Measurements from ENCODE around the gene NCR3LG1. TPM values are rescaled to one million over a fixed set of nuclear protein-coding genes. Genes with fewer than 3 reads are reported as not detected.

Gene NCR3LG1
- total and polyA plus RNA-seq, 2 donors (not counting 1 experiment from before 2014, with no cell fraction given) = 0.12 to 0.64 TPM

DNA sequence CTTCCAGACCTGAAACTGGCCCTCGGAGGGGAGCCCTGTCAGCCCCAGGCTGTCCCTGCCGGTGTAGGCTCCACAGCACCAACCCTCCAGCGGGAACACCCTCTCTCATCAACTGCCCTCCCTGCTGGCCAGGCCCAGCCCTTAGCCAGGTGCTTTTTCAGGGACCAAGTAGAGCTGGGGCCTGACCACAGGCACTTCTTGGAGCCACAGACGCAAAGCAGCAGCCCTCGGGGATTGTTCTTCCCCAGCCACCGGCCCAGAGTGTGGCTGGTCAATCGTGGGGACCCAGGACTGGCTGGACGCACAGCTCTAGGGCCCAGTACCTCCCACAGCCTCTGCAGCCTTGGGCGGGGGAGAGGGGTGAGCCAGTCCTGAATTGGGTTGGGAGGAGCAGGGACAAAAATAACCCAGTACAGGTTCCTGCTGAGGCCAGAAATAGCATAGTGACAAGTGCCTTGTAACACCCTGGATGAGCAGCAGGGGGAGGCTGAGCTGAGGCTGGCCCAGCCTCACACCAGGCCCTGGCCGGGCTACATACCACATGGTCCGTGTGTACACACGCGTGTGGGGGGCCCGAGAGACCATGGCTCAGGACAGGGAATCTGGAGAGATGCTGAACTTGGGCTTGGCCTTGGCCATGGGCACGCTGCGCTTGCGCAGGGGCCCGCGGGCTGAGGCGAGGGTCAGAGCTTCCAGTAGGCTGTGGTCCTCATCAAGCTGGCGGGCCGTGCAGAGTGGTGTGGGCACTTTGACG, 34.9 kb downstream of the NCR3LG1 start:
- WGBS (ENCODE audit: insufficient coverage) = 81% methylated on average over 23 of the region's 23 CpGs
- no peak for TF ChIP-seq EZH2 (IDR thresholded peaks at IDR 0.05; ENCODE audit: borderline replicate concordance, insufficient read depth, low read depth, low read length, poor library complexity, severe bottlenecking)
- TF ChIP-seq CTCF (IDR thresholded peaks at IDR 0.05) = peak; percentile 50
- H2AFZ ChIP-seq (ENCODE audit: insufficient read depth, low read depth, low read length, poor library complexity, severe bottlenecking) = no peak overlapping the region
- H3K4me2 ChIP-seq (replicated peaks; ENCODE audit: low read depth, low read length, poor library complexity, severe bottlenecking) = no peak overlapping the region
- H3K4me1 ChIP-seq (ENCODE audit: control insufficient read depth in 2 of 2, insufficient read depth in 2 of 2, low read length in 2 of 2) = peaks cover 4 to 28% of the 10 kb centered on the region in 2 donors
- H3K79me2 ChIP-seq (ENCODE audit: control insufficient read depth, insufficient read depth, low read length) = no peaks in the 10 kb centered on the region
- ATAC-seq (ENCODE audit: low read depth) (no peak), DNase-seq (peak; percentile 61)
- Mint-ChIP-seq H3K27ac (no peak overlapping the region), H3K4me1 (peaks cover 16% of the 10 kb centered on the region), H3K9me3 (ENCODE audit: insufficient read depth) (no peaks in the 10 kb centered on the region), H3K4me3 (peak overlapping the region; percentile 19), H3K27me3 (peaks cover 5% of the 10 kb centered on the region)
- POLR2A ChIA-PET = no interaction called here
- no peak overlapping the region for H3K27ac ChIP-seq (ENCODE audit: low read length in 2 of 2)
- H3K27me3 ChIP-seq (replicated peaks in 1 of 4; ENCODE audit: control extremely low read depth in 1 of 4, control insufficient read depth in 3 of 4, insufficient read depth in 4 of 4, low read length in 3 of 4) = peaks cover 0 to 2% (median 0%) of the 10 kb centered on the region in 4 experiments
- intact Hi-C loops (cut with micrococcal nuclease) = loop anchor here (5.0 to 10.0 kb wide), 2 partner anchors 309 to 628 kb away; partner anchors contain the start of genes RPS13 and SERGEF
- CTCF ChIA-PET = interaction anchor here (0.8 to 5.4 kb wide), 5 partner anchors 12 to 142 kb away, joined by 3 to 31 read pairs (median 4); no protein-coding TSS in a partner anchor
- H4K20me1 ChIP-seq (ENCODE audit: control insufficient read depth, insufficient read depth, low read length, poor library complexity, severe bottlenecking) = no peaks in the 10 kb centered on the region
- no peaks in the 10 kb centered on the region for H3K9me3 ChIP-seq (ENCODE audit: control extremely low read depth in 1 of 3, control insufficient read depth in 2 of 3, insufficient read depth in 1 of 3, low read length in 2 of 3)
- no peaks in the 10 kb centered on the region for H3K36me3 ChIP-seq (replicated peaks in 1 of 2; ENCODE audit: control extremely low read depth in 1 of 2, control insufficient read depth in 1 of 2, extremely low read depth in 1 of 2, insufficient read depth in 2 of 2, low read length in 1 of 2)
- H3K4me3 ChIP-seq (ENCODE audit: control extremely low read depth in 1 of 5, extremely low read depth in 1 of 5, insufficient read depth in 1 of 5, low read depth in 2 of 5, low read length in 4 of 5) = no peak overlapping the region
- no peak overlapping the region for H3K9ac ChIP-seq (ENCODE audit: low read length)

GRCh38 chr11:17387254-17387653, 35.7 kb downstream of the NCR3LG1 start:
- ChIA-PET POLR2A (no interaction called here), CTCF (interaction anchor here (1.2 to 5.4 kb wide), 4 partner anchors 12 to 141 kb away, joined by 3 to 31 read pairs (median 5); no protein-coding TSS in a partner anchor)
- Histone ChIP-seq H3K27ac (ENCODE audit: low read length in 2 of 2) (no peak overlapping the region), H3K4me2 (replicated peaks; ENCODE audit: low read depth, low read length, poor library complexity, severe bottlenecking) (no peak overlapping the region), H3K9me3 (ENCODE audit: control extremely low read depth in 1 of 3, control insufficient read depth in 2 of 3, insufficient read depth in 1 of 3, low read length in 2 of 3) (no peaks in the 10 kb centered on the region), H3K4me1 (ENCODE audit: control insufficient read depth in 2 of 2, insufficient read depth in 2 of 2, low read length in 2 of 2) (peaks cover 4 to 33% of the 10 kb centered on the region in 2 donors), H2AFZ (ENCODE audit: insufficient read depth, low read depth, low read length, poor library complexity, severe bottlenecking) (no peak overlapping the region), H3K36me3 (replicated peaks in 1 of 2; ENCODE audit: control extremely low read depth in 1 of 2, control insufficient read depth in 1 of 2, extremely low read depth in 1 of 2, insufficient read depth in 2 of 2, low read length in 1 of 2) (no peaks in the 10 kb centered on the region), H3K9ac (ENCODE audit: low read length) (no peak overlapping the region), H4K20me1 (ENCODE audit: control insufficient read depth, insufficient read depth, low read length, poor library complexity, severe bottlenecking) (no peaks in the 10 kb centered on the region), H3K27me3 (replicated peaks in 1 of 4; ENCODE audit: control extremely low read depth in 1 of 4, control insufficient read depth in 3 of 4, insufficient read depth in 4 of 4, low read length in 3 of 4) (peaks cover 0 to 2% (median 0%) of the 10 kb centered on the region in 4 experiments), H3K4me3 (ENCODE audit: control extremely low read depth in 1 of 5, extremely low read depth in 1 of 5, insufficient read depth in 1 of 5, low read depth in 2 of 5, low read length in 4 of 5) (no peak overlapping the region), H3K79me2 (ENCODE audit: control insufficient read depth, insufficient read depth, low read length) (no peaks in the 10 kb centered on the region)
- no peak for TF ChIP-seq EZH2 (IDR thresholded peaks at IDR 0.05; ENCODE audit: borderline replicate concordance, insufficient read depth, low read depth, low read length, poor library complexity, severe bottlenecking)
- intact Hi-C loops (cut with micrococcal nuclease) = loop anchor here (5.0 to 10.0 kb wide), 2 partner anchors 310 to 628 kb away; partner anchors contain the start of genes RPS13 and SERGEF
- H3K9me3 Mint-ChIP-seq (ENCODE audit: insufficient read depth) = no peaks in the 10 kb centered on the region
- H3K27ac Mint-ChIP-seq = peak overlapping the region; percentile 32
- peaks cover 5% of the 10 kb centered on the region for H3K27me3 Mint-ChIP-seq
- ATAC-seq (ENCODE audit: low read depth) (no peak), DNase-seq (no peak)
- H3K4me3 Mint-ChIP-seq = peak overlapping the region; percentile 72
- 97% methylated on average over 20 of the region's 20 CpGs for WGBS (ENCODE audit: insufficient coverage)
- H3K4me1 Mint-ChIP-seq = peaks cover 16% of the 10 kb centered on the region
